AG09319 (cell line): ENCODE data around the gene PAX2.

Experiments
- DNase-seq: peaks from one replicate; pipeline ENCODE4 v3.0.0-alpha.2; 2010; ENCODE audit warnings: low read depth; ENCODE audit errors: extremely low read depth
- TF ChIP-seq, protein P1 (sequence below): IDR thresholded peaks from 2 replicates; pipeline ENCODE4 v1.5.1; 2011; ENCODE audit warnings: low read depth, mild to moderate bottlenecking, inconsistent platforms, low read length, moderate library complexity

PAX2 gene

DNA sequence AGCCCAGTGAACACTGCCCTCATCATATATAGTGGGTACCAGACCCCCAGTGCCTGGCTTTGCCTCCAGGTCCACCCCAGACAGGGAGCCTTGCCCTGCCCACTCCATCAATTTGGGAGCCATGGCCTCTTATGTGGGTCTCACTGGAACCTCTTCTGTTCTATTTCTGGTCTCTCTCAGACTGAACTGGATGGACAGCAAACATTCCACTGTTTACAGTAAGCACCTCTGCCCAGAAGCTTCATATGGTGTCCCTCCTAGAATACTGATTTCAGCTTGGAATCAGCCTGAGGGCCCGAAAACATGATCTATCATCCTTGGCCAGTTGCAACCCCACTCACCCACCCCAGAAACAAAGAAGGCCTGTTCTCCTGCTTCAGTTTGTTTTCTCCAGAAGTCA is 86.4 kb downstream of the PAX2 start:
- TF ChIP-seq, protein P1, sequence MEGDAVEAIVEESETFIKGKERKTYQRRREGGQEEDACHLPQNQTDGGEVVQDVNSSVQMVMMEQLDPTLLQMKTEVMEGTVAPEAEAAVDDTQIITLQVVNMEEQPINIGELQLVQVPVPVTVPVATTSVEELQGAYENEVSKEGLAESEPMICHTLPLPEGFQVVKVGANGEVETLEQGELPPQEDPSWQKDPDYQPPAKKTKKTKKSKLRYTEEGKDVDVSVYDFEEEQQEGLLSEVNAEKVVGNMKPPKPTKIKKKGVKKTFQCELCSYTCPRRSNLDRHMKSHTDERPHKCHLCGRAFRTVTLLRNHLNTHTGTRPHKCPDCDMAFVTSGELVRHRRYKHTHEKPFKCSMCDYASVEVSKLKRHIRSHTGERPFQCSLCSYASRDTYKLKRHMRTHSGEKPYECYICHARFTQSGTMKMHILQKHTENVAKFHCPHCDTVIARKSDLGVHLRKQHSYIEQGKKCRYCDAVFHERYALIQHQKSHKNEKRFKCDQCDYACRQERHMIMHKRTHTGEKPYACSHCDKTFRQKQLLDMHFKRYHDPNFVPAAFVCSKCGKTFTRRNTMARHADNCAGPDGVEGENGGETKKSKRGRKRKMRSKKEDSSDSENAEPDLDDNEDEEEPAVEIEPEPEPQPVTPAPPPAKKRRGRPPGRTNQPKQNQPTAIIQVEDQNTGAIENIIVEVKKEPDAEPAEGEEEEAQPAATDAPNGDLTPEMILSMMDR, result no peak
- DNase-seq, result no peak

GRCh38 chr10:100835810-100836209 is 90.4 kb downstream of the PAX2 start:
- DNase-seq, result no peak
- TF ChIP-seq, protein P1, result no peak

DNA sequence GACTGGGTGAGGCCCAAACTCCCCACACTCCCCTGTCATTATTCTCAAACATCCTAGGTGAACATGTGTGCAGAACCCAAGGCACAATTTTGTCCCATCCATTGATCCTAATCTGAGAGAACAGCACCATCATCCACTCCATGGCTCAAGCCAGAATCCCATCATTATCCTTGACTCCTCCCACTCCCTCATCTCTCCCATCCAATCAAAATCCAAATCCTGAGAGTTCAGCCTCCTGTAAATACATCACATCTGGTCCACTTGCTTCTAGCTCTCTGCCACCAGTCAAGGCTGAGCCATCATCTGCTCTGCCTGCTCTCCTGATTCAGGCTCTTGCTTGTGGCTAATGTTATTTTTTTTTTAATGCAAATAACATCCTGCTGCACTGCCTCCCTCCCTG is 91.5 kb downstream of the PAX2 start:
- TF ChIP-seq, protein P1, result no peak
- DNase-seq, result no peak

GRCh38 chr10:100837300-100837699 is 91.9 kb downstream of the PAX2 start:
- TF ChIP-seq, protein P1, result no peak
- DNase-seq, result no peak

DNA sequence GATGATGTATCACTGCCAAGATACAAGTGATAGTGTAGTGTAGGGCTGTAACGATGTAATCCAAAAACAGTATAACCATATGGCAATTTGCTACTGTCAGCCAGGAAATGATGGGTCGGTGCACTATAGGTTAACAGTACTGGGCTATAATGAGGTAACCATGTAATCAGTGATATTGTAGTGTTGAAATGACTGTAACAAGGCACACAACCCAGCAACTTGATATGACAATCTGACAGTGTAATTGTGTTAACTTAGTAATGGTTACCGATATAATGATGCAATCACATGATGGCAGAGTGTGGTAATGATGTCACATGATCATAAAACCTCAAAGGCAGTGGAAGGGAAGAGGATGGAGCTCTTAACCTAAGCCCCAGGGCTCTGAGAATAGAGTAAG is 93.6 kb downstream of the PAX2 start:
- DNase-seq, result no peak
- TF ChIP-seq, protein P1, result no peak

- DNase-seq, result no peak
- TF ChIP-seq, protein P1, result no peak
Observed at GRCh38 chr10:100841528-100841927, 96.1 kb downstream of the PAX2 start.

GRCh38 chr10:100847440-100847839 is 102.1 kb downstream of the PAX2 start:
- DNase-seq, result no peak
- TF ChIP-seq, protein P1, result no peak
